ENCODE measurements around the gene GID4. TPM values are rescaled to one million over a fixed set of nuclear protein-coding genes. Genes with fewer than 3 reads are reported as not detected.

GID4 gene
- total and polyA plus RNA-seq, 9 of the 15 experiments (the other 6 are each of a cell fraction or from before 2014, with no cell fraction given) = 1.2 to 6.4 (median 3.7) TPM

DNA sequence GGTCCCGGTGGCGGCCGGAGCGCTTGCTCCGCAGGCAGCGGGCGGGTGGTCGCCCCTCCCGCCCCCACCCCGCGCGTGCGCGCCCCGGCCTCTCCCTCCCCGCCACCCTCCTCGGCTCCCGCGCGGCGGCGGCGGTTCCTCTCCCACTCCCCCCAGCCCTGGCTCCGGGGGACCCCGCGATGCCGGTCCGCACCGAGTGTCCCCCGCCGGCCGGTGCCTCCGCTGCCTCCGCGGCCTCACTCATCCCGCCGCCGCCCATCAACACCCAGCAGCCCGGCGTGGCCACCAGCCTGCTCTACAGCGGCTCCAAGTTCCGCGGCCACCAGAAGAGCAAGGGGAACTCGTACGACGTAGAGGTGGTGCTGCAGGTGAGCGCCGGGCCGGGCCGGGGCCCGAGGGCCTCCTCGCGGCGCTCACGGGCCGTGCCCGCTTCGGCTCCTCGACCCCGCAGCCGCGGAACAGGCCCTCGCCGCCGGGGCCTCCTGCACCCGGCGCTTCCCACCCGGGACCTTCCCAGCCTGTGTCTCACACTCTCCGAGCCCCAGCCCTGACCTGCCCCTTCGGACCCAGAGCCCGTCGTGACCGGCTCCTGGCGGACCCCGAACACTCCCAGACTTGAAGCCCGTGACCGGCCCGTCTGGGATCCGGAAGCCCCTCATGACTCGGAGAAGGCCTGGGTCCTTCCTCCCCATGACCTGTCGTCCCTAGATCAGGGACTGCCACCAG is 490 bp downstream of the GID4 start:
- FAIRE-seq (no peak), DNase-seq (ENCODE audit: extremely low read depth in 1 of 4, low spot score in 3 of 4) (peak in 2 of 4 experiments; percentile 44 to 83), ATAC-seq (peak; percentile 45)
- Histone ChIP-seq H3K9me3 (replicated peaks; ENCODE audit: control insufficient read depth, insufficient read depth, low read depth, low read length) (no peaks in the 10 kb centered on the region), H3K9ac (ENCODE audit: insufficient read depth in 1 of 2, low read depth in 2 of 2, low read length in 2 of 2) (peak overlapping the region; percentile 63 to 93), H4K20me1 (replicated peaks; ENCODE audit: control insufficient read depth, insufficient read depth, low read length) (no peaks in the 10 kb centered on the region; the same call in 1 of the 2 replicates), H3K4me1 (replicated peaks in 1 of 2; ENCODE audit: control insufficient read depth in 2 of 2, insufficient read depth in 2 of 2, low read length in 2 of 2) (peaks cover 24 to 38% of the 10 kb centered on the region in 2 experiments; a peak in 4 of 5 replicates), H3K27ac (ENCODE audit: extremely low read depth, low read depth, low read length) (peak overlapping the region; percentile 67), H3K36me3 (ENCODE audit: control insufficient read depth, insufficient read depth, low read length) (peaks cover 5% of the 10 kb centered on the region; the same call in 1 of the 3 replicates), H3K4me3 (peak overlapping the region; percentile 72), H3K9me1 (ENCODE audit: control insufficient read depth, insufficient read depth, low read length) (no peaks in the 10 kb centered on the region), H3K27me3 (ENCODE audit: control insufficient read depth in 2 of 2, insufficient read depth in 2 of 2, low read length in 2 of 2) (no peaks in the 10 kb centered on the region), H3K79me2 (ENCODE audit: control insufficient read depth, insufficient read depth, low read length) (peaks cover 46% of the 10 kb centered on the region), H2AFZ (ENCODE audit: low read depth, low read length) (peak overlapping the region; percentile 51), H3K4me2 (ENCODE audit: insufficient read depth, low read length) (peak overlapping the region; percentile 74)
- in situ Hi-C loops (cut with MboI) (no loop called here), intact Hi-C loops (cut with micrococcal nuclease) (loop anchor here (5.0 kb wide), 2 partner anchors 48 to 357 kb away; partner anchors contain the start of genes DRG2 and RAI1)
- CTCF ChIA-PET (ENCODE audit: low intra/inter-chr PET ratio) = no interaction called here
- POLR2A ChIA-PET = no interaction called here
- WGBS (ENCODE audit: insufficient coverage, low coverage, missing lambda C conversion rate) = 0% methylated on average over 31 of the region's 81 CpGs
- BruUV-seq (replicated peaks) = no TSS peak
- TF ChIP-seq ZNF175 (CRISPR knock-in tag; IDR thresholded peaks at IDR 0.05; ENCODE audit: low read depth) (no peak), ELF4 (CRISPR knock-in tag; IDR thresholded peaks at IDR 0.05) (no peak), POLR3G (IDR thresholded peaks at IDR 0.05; ENCODE audit: extremely low read depth, insufficient read length, insufficient replicate concordance) (no peak), SAP30 (IDR thresholded peaks at IDR 0.05; ENCODE audit: borderline replicate concordance, insufficient read depth, low read depth, low read length, poor library complexity, severe bottlenecking) (peak; percentile 62), FOXM1 (IDR thresholded peaks at IDR 0.05; ENCODE audit: low read depth) (no peak), FOXM1 (CRISPR knock-in tag; IDR thresholded peaks at IDR 0.05; ENCODE audit: low read depth) (no peak), TRIM24 (IDR thresholded peaks at IDR 0.05) (no peak), CREBBP (IDR thresholded peaks at IDR 0.05; ENCODE audit: low read depth, low read length) (no peak), TAF7 (tag; IDR thresholded peaks at IDR 0.05) (no peak)
- TF ChIP-seq, protein P1, sequence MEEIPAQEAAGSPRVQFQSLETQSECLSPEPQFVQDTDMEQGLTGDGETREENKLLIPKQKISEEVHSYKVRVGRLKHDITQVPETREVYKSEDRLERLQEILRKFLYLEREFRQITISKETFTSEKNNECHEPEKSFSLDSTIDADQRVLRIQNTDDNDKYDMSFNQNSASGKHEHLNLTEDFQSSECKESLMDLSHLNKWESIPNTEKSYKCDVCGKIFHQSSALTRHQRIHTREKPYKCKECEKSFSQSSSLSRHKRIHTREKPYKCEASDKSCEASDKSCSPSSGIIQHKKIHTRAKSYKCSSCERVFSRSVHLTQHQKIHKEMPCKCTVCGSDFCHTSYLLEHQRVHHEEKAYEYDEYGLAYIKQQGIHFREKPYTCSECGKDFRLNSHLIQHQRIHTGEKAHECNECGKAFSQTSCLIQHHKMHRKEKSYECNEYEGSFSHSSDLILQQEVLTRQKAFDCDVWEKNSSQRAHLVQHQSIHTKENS (CRISPR knock-in tag; IDR thresholded peaks at IDR 0.05) = no peak
- TF ChIP-seq, protein P2, sequence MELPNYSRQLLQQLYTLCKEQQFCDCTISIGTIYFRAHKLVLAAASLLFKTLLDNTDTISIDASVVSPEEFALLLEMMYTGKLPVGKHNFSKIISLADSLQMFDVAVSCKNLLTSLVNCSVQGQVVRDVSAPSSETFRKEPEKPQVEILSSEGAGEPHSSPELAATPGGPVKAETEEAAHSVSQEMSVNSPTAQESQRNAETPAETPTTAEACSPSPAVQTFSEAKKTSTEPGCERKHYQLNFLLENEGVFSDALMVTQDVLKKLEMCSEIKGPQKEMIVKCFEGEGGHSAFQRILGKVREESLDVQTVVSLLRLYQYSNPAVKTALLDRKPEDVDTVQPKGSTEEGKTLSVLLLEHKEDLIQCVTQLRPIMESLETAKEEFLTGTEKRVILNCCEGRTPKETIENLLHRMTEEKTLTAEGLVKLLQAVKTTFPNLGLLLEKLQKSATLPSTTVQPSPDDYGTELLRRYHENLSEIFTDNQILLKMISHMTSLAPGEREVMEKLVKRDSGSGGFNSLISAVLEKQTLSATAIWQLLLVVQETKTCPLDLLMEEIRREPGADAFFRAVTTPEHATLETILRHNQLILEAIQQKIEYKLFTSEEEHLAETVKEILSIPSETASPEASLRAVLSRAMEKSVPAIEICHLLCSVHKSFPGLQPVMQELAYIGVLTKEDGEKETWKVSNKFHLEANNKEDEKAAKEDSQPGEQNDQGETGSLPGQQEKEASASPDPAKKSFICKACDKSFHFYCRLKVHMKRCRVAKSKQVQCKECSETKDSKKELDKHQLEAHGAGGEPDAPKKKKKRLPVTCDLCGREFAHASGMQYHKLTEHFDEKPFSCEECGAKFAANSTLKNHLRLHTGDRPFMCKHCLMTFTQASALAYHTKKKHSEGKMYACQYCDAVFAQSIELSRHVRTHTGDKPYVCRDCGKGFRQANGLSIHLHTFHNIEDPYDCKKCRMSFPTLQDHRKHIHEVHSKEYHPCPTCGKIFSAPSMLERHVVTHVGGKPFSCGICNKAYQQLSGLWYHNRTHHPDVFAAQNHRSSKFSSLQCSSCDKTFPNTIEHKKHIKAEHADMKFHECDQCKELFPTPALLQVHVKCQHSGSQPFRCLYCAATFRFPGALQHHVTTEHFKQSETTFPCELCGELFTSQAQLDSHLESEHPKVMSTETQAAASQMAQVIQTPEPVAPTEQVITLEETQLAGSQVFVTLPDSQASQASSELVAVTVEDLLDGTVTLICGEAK (IDR thresholded peaks at IDR 0.05) = no peak
- TF ChIP-seq, protein P2 (CRISPR knock-in tag; IDR thresholded peaks at IDR 0.05) = no peak
